Measurements from ENCODE around the gene TNFRSF1A.

GRCh38 chr12:6335451-6336078, 6.3 kb downstream of the TNFRSF1A start:
- TF ChIP-seq CTCF (IDR thresholded peaks at IDR 0.05) (no peak), ZNF281 (CRISPR knock-in tag; IDR thresholded peaks at IDR 0.05) (no peak), NR1H2 (CRISPR knock-in tag; IDR thresholded peaks at IDR 0.05) (no peak), FOXK1 (CRISPR knock-in tag; IDR thresholded peaks at IDR 0.05) (no peak), KAT7 (CRISPR knock-in tag; IDR thresholded peaks at IDR 0.05; ENCODE audit: borderline replicate concordance) (0 out of 2 replicates have a peak, but pooled peaks have one; percentile 25), TEAD4 (CRISPR knock-in tag; IDR thresholded peaks at IDR 0.05) (no peak), ATF3 (CRISPR knock-in tag; conservative IDR thresholded peaks at IDR 0.05) (no peak), CREB1 (CRISPR knock-in tag; IDR thresholded peaks at IDR 0.05) (no peak)
